Hematopoietic multipotent progenitor cell treated with erythropoietin and hydrocortisone succinate and interleukin-3 and kit ligand, for 8 days (in vitro differentiated cells): ENCODE data around the gene YBEY.

Experiments
- DNase-seq: peaks from one replicate; pipeline ENCODE4 v3.0.0-alpha.2; 2015

The YBEY gene

GRCh38 chr21:46329796-46330195 lies 43.7 kb downstream of the YBEY start:
- no peak for DNase-seq

DNA sequence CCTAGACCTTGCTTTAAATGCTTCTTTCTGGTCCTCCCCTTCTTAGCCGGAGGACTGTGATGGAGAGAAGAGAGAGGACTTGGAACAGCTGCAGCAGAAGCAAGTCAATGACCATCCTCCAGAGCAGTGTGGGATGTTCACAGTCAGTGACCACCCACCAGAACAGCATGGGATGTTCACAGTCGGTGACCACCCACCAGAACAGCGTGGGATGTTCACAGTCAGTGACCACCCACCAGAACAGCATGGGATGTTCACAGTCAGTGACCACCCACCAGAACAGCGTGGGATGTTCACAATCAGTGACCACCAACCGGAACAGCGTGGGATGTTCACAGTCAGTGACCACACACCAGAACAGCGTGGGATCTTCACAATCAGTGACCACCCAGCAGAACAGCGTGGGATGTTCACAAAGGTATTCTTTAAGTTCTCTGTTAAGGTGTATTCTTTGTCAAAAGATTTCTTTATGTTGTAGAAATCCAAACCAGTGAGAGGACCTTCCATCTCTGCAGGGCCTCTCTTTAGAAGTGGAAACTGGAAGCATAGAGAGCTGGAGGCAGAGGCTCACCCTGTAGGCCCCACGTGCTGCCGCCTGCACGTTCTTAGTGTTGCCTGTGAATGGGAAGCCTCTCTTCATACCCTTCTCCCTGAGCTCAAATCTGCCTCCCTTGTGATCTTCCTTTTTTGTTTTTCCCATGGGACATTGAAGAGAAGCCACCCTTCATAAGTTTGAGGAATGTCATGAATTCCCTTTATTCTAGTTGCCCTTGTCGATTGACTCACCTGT lies 48.4 kb downstream of the YBEY start:
- no peak for DNase-seq

GRCh38 chr21:46336603-46337002 lies 50.5 kb downstream of the YBEY start:
- DNase-seq = no peak

GRCh38 chr21:46340998-46341397 lies 54.9 kb downstream of the YBEY start:
- DNase-seq = no peak

DNA sequence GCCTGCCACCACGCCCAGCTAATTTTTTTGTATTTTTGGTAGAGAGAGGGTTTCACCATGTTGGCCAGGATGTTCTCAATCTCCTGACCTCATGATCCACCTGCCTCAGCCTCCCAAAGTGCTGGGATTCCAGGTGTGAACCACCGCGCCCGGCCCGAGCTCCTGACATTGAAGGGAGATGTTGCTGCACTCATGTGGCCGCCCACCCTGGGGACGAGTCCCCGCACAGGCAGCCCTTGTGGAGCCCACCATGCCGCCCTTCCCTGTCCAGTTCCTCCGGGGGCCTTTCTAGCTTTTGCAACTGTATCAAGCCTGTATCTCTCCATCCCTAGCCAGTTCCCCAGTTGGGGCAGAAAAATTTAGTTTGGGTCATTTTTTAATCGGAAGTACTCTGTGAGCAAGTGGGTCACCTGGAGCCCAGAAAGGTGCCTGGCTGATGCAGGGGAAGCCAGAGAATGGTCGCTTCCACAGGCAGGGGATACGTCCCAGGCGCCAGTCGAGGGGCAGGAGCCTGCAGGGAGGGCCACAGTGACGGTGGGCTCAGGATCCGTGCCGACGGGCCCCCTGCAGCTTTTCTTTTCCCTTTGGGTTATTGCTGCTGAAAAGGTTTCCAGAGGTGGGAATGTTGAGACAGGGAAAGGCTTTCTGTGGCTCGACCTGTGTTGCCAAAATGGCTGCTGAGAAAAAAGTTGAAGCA lies 58.2 kb downstream of the YBEY start:
- DNase-seq = no peak

GRCh38 chr21:46345861-46346260 lies 59.7 kb downstream of the YBEY start:
- DNase-seq = no peak

GRCh38 chr21:46346296-46347202 lies 60.4 kb downstream of the YBEY start:
- DNase-seq = no peak

DNA sequence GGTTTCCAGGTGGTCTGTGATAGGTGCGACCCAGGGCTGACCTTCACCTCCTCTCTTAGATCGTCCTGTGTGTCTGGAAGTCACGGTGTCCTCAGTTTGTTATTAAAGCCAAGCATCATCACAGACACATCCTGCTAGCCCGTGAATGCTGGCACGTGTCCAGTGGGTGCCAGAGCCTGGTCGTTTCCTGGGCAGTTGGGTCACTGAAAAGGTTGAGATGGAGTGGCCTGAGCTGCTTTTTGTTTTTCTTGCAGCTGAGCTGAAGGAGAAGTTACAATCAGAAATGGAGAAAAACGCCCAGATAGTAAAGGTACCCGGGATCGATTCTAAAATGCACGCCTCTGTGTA lies 61.0 kb downstream of the YBEY start:
- no peak for DNase-seq
